Memory B cell (primary cell): ENCODE data around the gene UBXN6.

Source experiments
- ATAC-seq: fragments of 150-1000 bp; cut with Tn5 transposase; 2 replicates; pipeline ENCODE4 v1.10.0; 2021; ENCODE audit warnings: low read depth, mild to moderate bottlenecking, moderate library complexity
- DNase-seq, 2 donors: peaks; one replicate each; pipeline ENCODE4 v3.0.0; 2022; ENCODE audit warnings: low spot score in 2 of 2
- H3K27ac Mint-ChIP-seq: one replicate; pipeline ENCODE4 v1.8.0; 2022; ENCODE audit warnings: mild to moderate bottlenecking, moderate library complexity, mixed read lengths
- H3K27me3 Mint-ChIP-seq: one replicate; pipeline ENCODE4 v1.8.0; 2022; ENCODE audit warnings: mixed read lengths
- H3K36me3 Mint-ChIP-seq: one replicate; pipeline ENCODE4 v1.8.0; 2022; ENCODE audit warnings: mild to moderate bottlenecking, mixed read lengths
- H3K4me1 Mint-ChIP-seq: one replicate; pipeline ENCODE4 v1.8.0; 2022; ENCODE audit warnings: mixed read lengths
- H3K4me3 Mint-ChIP-seq: one replicate; pipeline ENCODE4 v1.8.0; 2022; ENCODE audit warnings: mild to moderate bottlenecking, moderate library complexity, mixed read lengths
- H3K9me3 Mint-ChIP-seq: one replicate; pipeline ENCODE4 v1.8.0; 2022; ENCODE audit warnings: mixed read lengths

UBXN6 gene

DNA sequence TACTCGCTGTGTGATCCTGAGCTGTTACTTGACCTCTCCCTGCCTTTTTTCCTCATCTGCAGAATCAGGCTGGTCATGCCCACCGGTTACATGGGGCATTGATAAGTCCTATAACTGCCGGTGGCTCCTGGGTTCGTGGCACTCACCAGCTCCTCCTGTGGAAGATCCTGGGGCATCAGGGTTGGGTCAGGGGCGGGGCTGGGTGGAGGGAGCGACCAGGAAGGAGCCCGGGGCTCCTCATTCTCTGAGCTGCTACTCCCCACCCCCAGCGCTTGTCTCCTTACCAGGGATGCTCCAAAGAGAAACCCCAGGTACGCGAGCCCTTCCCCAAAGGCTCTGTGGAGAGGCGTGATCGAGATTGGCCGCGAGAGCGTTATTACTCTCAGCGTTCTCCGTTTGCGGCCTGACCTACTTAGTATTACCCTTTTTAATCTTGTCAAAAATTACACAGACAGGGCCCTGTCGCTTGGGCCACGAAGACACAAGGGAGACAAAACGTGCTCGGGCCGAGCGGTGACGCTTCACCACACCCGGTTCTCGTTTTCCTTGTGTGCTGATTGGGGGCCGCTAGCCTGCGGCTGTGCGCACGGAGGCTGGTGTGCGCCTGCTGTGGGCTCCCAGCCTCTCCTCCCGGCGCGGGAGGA is 25.2 kb upstream of the UBXN6 start:
- H3K4me3 Mint-ChIP-seq = no peak overlapping the region
- peaks cover 2% of the 10 kb centered on the region for H3K4me1 Mint-ChIP-seq
- DNase-seq (no peak), ATAC-seq (no peak)
- peaks cover 19% of the 10 kb centered on the region for H3K36me3 Mint-ChIP-seq
- H3K9me3 Mint-ChIP-seq = no peaks in the 10 kb centered on the region
- H3K27me3 Mint-ChIP-seq = no peaks in the 10 kb centered on the region
- H3K27ac Mint-ChIP-seq = no peak overlapping the region

DNA sequence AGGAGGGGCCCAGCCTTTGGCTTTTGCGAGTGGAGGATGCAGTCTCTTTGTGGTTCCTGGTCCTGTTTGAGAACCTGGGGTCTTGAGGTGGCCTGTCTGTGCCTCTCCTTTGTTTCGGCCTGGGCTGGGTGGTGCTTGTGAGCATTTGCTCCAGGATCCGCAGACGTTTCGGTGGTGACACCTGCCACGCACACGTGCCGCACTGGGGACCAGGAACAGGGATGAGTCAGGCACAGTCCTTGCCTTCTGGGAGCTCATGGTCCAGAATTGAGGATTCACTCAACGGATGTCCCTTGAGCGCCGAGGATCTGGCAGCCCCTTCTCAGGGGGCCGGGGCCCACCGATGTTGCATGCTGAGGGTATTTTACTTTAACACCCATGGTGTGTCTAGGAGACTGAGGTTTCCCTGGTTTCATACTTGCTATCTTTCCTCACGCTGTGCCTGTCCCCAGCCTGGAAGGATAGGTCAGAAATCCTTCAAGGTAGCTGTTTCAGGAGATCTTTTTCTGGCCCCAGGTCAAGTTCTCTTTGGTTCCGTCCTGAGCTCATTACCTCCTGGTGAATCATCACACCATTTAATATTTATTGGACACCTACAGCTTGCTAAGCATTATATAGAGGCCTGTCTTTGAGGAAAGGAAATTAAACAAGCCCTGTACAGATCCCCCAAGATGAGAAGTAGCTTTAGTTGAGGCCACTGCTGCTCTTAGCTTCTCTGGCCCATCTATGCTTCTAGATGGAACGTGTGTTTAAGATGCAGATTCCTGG is 19.6 kb upstream of the UBXN6 start:
- DNase-seq = no peak
- Mint-ChIP-seq H3K4me3 (no peak overlapping the region), H3K4me1 (peaks cover 16% of the 10 kb centered on the region), H3K27me3 (no peaks in the 10 kb centered on the region), H3K27ac (no peak overlapping the region), H3K36me3 (peaks cover 5% of the 10 kb centered on the region), H3K9me3 (no peaks in the 10 kb centered on the region)
- no peak for ATAC-seq

DNA sequence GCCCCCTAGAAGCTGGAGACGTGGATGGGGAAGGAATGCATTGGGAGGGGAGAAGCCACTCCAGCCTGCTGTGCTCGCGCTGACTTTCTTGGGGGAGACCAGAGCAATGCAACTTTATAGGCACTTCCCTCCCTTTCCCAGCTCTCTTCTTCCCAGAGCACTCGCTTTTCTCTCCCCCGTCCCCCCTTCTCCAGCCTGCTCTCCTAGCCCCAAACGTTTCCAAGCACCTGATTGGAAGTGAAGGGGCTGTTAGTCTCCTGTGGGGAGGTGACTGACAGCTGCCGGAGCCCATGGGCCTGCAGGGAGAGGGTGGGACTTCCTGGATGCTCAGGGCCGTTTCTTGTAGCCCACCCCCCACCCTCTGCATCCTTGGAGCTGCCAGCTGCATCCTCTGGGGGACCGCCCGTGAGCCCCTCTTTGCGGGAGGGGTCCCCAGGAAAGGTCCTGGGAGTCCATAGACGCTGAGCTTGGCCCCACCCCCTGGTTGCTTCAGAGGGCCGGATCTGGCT is 17.0 kb upstream of the UBXN6 start:
- Mint-ChIP-seq H3K36me3 (peaks cover 5% of the 10 kb centered on the region), H3K27ac (no peak overlapping the region), H3K4me3 (peak overlapping the region; percentile 82), H3K27me3 (no peaks in the 10 kb centered on the region), H3K4me1 (peaks cover 16% of the 10 kb centered on the region), H3K9me3 (no peaks in the 10 kb centered on the region)
- ATAC-seq (no peak), DNase-seq (no peak)

DNA sequence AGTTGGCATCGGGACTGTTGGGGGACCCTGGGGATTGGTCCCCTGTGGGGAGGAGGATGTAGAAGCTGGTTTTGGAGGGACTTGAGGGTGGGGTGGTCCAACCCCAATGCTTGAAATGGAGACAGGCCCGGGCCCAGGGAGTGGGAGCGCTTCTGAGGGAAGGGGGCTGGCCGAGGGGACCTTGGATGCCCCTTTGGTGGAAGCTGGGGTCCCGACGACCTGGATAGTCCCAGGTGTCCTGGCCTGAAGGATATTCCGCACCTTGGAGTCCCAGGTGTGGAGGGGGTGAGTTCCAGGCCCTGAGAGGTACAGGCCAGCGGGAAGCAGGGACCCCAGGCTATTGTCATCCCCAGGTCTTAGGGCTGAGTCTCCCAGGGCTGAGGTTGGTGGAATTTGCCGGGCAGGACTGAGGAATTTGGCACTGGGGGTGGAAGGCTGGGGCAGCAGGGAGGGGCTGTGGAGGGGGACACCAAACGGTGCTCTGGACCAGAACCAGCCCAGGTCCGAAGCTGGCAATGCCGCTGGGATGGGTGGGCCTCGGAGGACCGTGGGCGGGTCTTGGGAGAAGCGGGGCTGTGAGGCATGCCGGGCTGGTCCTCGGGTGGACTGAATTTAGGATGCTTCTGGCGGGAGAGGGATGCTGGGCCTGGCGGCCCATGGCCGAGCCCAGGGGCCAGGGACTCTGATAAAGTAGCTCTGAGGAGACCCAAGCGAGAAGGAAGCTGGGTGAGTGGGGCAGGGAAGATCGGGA is 16.3 kb upstream of the UBXN6 start:
- Mint-ChIP-seq H3K4me3 (peak overlapping the region; percentile 82), H3K27me3 (no peaks in the 10 kb centered on the region), H3K27ac (peak overlapping the region; percentile 28), H3K4me1 (peaks cover 16% of the 10 kb centered on the region), H3K9me3 (no peaks in the 10 kb centered on the region), H3K36me3 (peaks cover 5% of the 10 kb centered on the region)
- ATAC-seq (no peak), DNase-seq (no peak)

DNA sequence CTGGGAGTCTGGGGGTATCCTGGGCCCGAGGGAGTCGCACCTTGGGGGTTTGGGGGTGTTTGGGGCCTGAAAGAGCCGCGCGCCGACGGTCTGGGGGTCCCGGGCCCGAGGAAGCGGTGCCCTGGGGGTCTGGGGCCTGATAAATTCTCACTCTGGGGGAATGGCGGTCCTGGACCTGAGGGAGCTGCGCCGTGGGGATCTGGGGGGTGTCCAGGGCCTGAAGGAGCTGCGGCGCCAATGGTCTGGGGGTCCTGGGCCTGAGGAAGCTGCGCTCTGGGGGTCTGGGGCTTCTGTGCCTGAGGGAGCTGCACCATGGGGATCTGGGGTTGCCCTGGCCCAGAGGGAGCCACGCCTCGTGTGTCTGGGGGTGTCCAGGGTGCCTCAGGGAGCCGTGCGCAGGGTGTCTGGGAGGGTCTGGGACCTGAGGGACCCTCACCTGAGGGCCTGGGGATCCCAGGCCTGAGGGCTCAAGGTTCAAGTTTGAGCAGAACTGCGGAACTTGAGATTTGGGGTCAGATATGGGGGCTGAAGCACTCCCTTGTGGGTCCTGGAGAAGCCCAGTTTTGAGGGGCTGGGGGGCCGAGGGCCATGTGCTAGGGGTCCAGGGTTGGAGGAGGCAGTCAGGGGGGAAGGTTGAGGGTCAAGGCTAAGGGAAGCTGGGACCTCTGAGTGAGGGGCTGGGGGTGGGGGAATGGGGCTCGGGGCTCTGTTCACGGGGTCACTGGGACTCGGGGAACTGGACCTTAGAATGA is 15.6 kb upstream of the UBXN6 start:
- no peak for DNase-seq
- no peak for ATAC-seq
- H3K27ac Mint-ChIP-seq = peak overlapping the region; percentile 28

DNA sequence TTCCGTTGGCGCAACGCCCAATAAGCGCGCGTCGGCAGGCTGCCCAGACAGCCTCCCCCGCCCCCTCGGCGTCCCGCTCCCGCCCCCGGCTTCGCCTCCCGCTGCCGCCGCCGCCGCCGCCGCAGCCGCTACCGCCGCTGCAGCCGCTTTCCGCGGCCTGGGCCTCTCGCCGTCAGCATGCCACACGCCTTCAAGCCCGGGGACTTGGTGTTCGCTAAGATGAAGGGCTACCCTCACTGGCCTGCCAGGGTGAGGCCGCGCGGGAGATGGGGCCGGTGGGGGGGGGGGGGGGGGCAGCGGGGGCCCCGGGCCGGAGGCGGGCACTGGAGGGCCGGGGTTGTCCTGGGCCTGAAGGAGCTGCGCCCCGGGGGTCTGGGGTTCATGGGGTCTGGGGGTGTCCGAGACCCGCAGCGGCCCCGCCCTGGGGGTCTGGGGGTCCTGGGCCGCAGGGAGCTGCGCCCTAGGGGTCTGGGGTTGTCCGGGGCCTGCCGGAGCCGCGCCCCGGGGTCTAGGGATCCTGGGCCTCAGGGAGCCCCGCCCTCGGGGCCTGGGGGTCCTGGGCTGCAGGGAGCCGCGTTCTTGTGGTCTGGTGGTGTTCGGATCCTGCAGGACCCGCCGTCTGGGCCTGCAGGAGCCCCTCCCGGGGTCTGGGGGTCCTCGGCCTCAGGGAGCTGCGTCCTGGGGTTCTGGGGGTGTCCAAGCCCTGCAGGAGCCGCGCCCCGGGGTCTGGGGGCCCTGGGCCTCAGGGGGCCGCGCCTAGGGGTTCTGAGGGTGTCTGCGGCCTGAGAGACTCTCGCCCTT is 14.8 kb upstream of the UBXN6 start, which contains the start of gene HDGFL2:
Gene HDGFL2 (plus strand): TSS at position 124 of the 801 bp plus-strand sequence. CDS start 54 bp downstream, at position 178.
- no peak for ATAC-seq

More for the DNA sequence above, 15.6 kb upstream of the UBXN6 start:
- no peaks in the 10 kb centered on the region for H3K9me3 Mint-ChIP-seq
- H3K4me1 Mint-ChIP-seq = peaks cover 16% of the 10 kb centered on the region
- peak overlapping the region; percentile 82 for H3K4me3 Mint-ChIP-seq
- peaks cover 5% of the 10 kb centered on the region for H3K36me3 Mint-ChIP-seq
- H3K27me3 Mint-ChIP-seq = no peaks in the 10 kb centered on the region

DNA sequence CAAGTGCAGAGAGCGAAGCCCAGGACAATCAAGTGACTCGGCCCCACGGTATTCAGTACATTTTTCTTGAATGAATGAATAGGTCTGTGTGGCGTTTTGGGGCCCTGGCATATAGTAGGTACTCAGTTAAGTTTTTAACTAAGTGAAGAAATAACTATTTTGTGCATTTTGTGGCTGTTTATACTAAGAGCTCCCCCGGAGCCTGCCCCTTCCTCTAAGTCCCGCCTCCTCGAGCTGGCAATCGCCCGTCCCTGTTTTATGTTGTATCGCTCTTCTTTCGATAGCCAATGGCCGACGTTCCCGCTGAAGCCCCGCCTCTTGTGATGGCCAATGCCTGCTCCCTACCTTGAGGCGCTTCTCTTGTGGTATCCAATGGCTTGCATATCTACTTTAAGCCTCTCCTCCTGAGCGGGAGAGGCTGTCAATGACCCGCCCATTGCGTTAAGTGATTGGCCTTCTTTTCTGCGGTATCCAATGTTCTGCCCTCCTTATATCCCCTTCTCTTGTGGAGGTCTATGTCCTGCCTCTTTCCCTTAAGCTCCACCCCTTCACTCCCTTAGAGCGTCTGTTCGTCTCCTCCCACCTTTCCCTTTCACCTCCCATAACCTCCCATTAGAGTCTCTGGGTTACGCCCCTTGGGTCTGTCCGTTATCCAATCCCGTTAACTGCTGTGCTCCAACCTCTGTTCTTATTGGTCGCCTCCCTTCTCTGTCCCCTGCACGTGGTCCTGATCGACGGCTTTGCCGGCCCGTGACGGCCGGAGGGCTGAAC is 14.0 kb upstream of the UBXN6 start:
- Mint-ChIP-seq H3K27me3 (no peaks in the 10 kb centered on the region), H3K36me3 (peaks cover 3% of the 10 kb centered on the region), H3K4me3 (no peak overlapping the region), H3K27ac (no peak overlapping the region), H3K9me3 (no peaks in the 10 kb centered on the region), H3K4me1 (peaks cover 16% of the 10 kb centered on the region)
- ATAC-seq (peak; percentile 80), DNase-seq (peak; percentile 86 to 95)

More for the DNA sequence above, 14.8 kb upstream of the UBXN6 start, which contains the start of gene HDGFL2:
- Mint-ChIP-seq H3K4me3 (peak within 1 kb of the TSS; percentile 82), H3K36me3 (peaks cover 5% of the 10 kb centered on the region), H3K27me3 (no peaks in the 10 kb centered on the region), H3K27ac (peak within 1 kb of the TSS; percentile 28), H3K4me1 (peaks cover 16% of the 10 kb centered on the region), H3K9me3 (no peaks in the 10 kb centered on the region)
- no peak for DNase-seq

DNA sequence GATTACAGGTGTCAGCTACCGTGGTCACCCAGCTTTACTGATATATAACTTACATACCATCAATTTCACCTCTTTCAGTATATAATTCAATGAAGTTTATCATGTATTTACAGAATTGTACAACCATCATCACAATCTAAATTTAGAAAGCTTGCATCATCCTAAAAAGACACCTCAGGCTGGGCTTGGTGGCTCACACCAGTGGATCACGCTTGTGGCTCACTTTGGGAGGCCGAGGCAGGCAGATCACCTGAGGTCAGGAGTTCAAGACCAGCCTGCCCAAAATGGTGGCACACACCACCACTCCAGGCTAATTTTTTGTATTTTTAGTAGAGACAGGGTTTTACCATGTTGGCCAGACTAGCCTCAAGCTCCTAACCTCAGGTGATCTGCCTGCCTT is 10.2 kb upstream of the UBXN6 start:
- H3K27me3 Mint-ChIP-seq = no peaks in the 10 kb centered on the region
- H3K4me3 Mint-ChIP-seq = no peak overlapping the region
- no peak for ATAC-seq
- no peaks in the 10 kb centered on the region for H3K36me3 Mint-ChIP-seq
- no peak for DNase-seq
- no peak overlapping the region for H3K27ac Mint-ChIP-seq
- H3K4me1 Mint-ChIP-seq = no peaks in the 10 kb centered on the region
- no peaks in the 10 kb centered on the region for H3K9me3 Mint-ChIP-seq

DNA sequence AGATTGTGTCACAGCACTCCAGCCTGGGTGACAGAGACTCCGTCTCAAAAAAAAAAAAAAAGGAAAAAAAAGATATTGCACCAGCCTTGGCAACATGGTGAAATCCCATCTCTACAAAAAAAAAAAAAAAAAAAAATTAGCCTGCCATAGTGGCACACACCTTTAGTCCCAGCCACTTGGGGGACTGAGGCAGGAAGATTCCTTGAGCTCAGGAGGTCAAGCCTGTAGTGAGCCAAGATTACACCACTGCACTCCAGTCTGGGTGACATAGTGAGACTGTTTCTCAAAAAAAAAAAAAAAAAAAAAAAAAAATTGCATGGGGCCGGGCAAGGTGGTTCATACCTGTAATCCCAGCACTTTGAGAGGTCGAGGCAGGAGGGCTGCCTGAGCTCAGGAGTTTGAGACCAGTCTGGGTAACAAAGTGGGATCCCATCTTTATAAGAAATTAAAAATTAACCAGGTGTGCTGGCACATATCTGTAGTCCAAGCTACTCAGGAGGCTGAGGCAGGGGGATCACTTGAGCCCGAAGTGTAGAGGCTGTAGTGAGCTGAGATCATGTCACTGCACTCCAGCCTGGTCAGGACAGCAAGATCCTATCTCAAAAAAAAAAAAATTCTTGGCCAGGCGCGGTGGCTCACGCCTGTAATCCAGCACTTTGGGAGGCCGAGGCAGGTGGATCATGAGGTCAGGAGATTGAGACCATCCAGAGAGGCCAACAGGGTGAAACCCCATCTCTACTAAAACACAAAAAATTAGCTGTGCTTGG is 7.4 kb upstream of the UBXN6 start:
- no peaks in the 10 kb centered on the region for H3K36me3 Mint-ChIP-seq
- no peaks in the 10 kb centered on the region for H3K27me3 Mint-ChIP-seq
- no peak overlapping the region for H3K27ac Mint-ChIP-seq
- DNase-seq (no peak), ATAC-seq (no peak)
- no peak overlapping the region for H3K4me3 Mint-ChIP-seq
- H3K4me1 Mint-ChIP-seq = no peaks in the 10 kb centered on the region
- H3K9me3 Mint-ChIP-seq = no peaks in the 10 kb centered on the region

DNA sequence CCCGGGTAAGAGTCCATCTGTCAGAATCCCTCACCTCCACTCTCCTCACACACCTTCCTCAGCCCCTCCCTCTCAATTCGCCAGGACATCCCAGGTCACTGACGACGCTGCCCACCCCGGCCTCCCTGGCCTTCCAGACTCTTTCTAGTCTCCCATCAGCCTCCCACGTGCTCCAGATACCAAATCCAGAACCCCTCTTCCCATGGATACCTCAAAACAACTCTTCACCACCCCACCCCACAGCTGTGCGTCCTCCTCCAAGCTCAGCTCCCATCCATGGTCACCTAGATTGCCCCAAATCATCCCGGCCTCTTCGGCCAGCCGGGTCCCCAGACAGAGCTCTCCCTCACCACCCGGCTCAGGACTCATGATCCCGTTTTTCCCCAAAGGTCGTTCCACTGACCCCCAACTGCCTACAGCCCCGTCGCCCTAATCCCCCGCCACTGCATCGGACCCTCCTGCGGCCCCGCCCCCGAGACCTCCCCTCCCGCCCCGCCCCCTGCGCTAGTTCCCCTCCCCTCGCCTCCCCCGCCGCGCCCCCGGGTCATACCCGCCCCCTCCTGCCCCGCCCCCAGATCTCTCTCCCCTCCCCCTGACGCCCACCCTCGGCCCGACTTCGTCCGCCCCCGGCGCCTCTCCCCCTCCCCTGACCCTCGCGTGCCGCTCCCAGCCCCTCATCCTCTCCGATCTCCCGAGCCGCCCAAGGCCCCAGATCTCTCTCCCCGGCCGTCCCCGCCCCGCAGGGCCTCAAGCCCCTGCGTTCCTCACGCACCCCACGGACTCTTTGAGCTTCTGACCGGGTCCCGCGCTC is 546 bp downstream of the UBXN6 start:
- ATAC-seq = peak; percentile 38
- peak overlapping the region; percentile 88 for H3K4me3 Mint-ChIP-seq
- H3K4me1 Mint-ChIP-seq = peaks cover 25% of the 10 kb centered on the region
- H3K27ac Mint-ChIP-seq = peak overlapping the region; percentile 95
- peak in 1 of 2 donors; percentile 43 for DNase-seq
- no peaks in the 10 kb centered on the region for H3K9me3 Mint-ChIP-seq
- peaks cover 9% of the 10 kb centered on the region for H3K36me3 Mint-ChIP-seq
- no peaks in the 10 kb centered on the region for H3K27me3 Mint-ChIP-seq

DNA sequence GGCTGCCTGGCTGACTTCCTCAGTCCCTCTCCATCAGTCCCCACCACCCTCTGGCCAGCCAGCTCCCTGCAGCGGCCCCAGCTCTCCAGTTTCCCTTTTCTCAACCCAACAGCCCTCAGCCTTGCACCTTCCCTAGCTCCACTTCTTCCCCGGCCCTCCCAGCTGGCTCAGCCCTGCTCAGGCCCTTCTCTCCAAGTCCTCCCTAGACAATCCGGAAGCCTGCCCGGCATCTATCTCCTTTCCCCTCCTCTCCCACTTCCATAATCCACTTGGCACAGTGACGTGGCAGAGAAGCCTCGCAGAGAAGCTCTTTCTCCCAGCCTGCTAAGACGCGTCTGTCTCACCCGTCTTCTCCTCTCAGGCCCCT is 1.1 kb downstream of the UBXN6 start:
- Mint-ChIP-seq H3K36me3 (peaks cover 11% of the 10 kb centered on the region), H3K4me1 (peaks cover 25% of the 10 kb centered on the region), H3K27me3 (no peaks in the 10 kb centered on the region), H3K27ac (peak overlapping the region; percentile 95), H3K4me3 (peak overlapping the region; percentile 88), H3K9me3 (no peaks in the 10 kb centered on the region)
- ATAC-seq (no peak), DNase-seq (no peak)
